ENCODE results near the gene COX20. TPM values are rescaled to one million over a fixed set of nuclear protein-coding genes. Genes with fewer than 3 reads are reported as not detected.

Gene COX20
- total and polyA plus RNA-seq, 2 donors from 2014 or later: 45.4 to 171 TPM

- H3K36me3 ChIP-seq (ENCODE audit: control insufficient read depth in 2 of 3, insufficient read depth in 3 of 3, low read length in 3 of 3): peaks cover 34 to 70% (median 52%) of the 10 kb centered on the region in 3 donors
- no peak overlapping the region for H3K4me3 ChIP-seq (ENCODE audit: low read length in 3 of 3)
- no peaks in the 10 kb centered on the region for H3K27me3 ChIP-seq (ENCODE audit: control insufficient read depth, insufficient read depth, low read length)
- H3K27ac ChIP-seq (ENCODE audit: low read depth in 2 of 2, low read length in 2 of 2): no peak overlapping the region
- intact Hi-C loops (cut with DNase I): no loop called here
- no peak for TF ChIP-seq CTCF (IDR thresholded peaks at IDR 0.05; ENCODE audit: borderline replicate concordance, extremely low read depth, insufficient read depth)
- H3K9me3 ChIP-seq (ENCODE audit: control insufficient read depth in 2 of 3, insufficient read depth in 1 of 3, low read length in 3 of 3): no peaks in the 10 kb centered on the region
- peaks cover 5 to 19% (median 17%) of the 10 kb centered on the region in 3 donors for H3K4me1 ChIP-seq (ENCODE audit: control insufficient read depth in 2 of 3, insufficient read depth in 2 of 3, low read depth in 1 of 3, low read length in 3 of 3)
- DNase-seq (no peak), FAIRE-seq (no peak)
- no peak overlapping the region for H3K9ac ChIP-seq (ENCODE audit: low read length in 3 of 3)
Measured at GRCh38 chr1:244857761-244858160, 22.3 kb downstream of the COX20 start.

GRCh38 chr1:244858357-244858756, 22.9 kb downstream of the COX20 start:
- Histone ChIP-seq H3K36me3 (ENCODE audit: control insufficient read depth in 2 of 3, insufficient read depth in 3 of 3, low read length in 3 of 3) (peaks cover 34 to 64% (median 52%) of the 10 kb centered on the region in 3 donors), H3K9ac (ENCODE audit: low read length in 3 of 3) (no peak overlapping the region), H3K4me1 (ENCODE audit: control insufficient read depth in 2 of 3, insufficient read depth in 2 of 3, low read depth in 1 of 3, low read length in 3 of 3) (peaks cover 5 to 19% (median 17%) of the 10 kb centered on the region in 3 donors), H3K27me3 (ENCODE audit: control insufficient read depth, insufficient read depth, low read length) (no peaks in the 10 kb centered on the region), H3K4me3 (ENCODE audit: low read length in 3 of 3) (no peak overlapping the region), H3K9me3 (ENCODE audit: control insufficient read depth in 2 of 3, insufficient read depth in 1 of 3, low read length in 3 of 3) (no peaks in the 10 kb centered on the region), H3K27ac (ENCODE audit: low read depth in 2 of 2, low read length in 2 of 2) (no peak overlapping the region)
- TF ChIP-seq CTCF (IDR thresholded peaks at IDR 0.05; ENCODE audit: borderline replicate concordance, extremely low read depth, insufficient read depth): no peak
- FAIRE-seq: no peak
- DNase-seq: no peak
- intact Hi-C loops (cut with DNase I): no loop called here

- Histone ChIP-seq H3K36me3 (ENCODE audit: control insufficient read depth in 2 of 3, insufficient read depth in 3 of 3, low read length in 3 of 3) (peaks cover 26 to 55% (median 45%) of the 10 kb centered on the region in 3 donors), H3K27ac (ENCODE audit: low read depth in 2 of 2, low read length in 2 of 2) (no peak overlapping the region), H3K9me3 (ENCODE audit: control insufficient read depth in 2 of 3, insufficient read depth in 1 of 3, low read length in 3 of 3) (no peaks in the 10 kb centered on the region), H3K27me3 (ENCODE audit: control insufficient read depth, insufficient read depth, low read length) (no peaks in the 10 kb centered on the region), H3K4me1 (ENCODE audit: control insufficient read depth in 2 of 3, insufficient read depth in 2 of 3, low read depth in 1 of 3, low read length in 3 of 3) (peaks cover 5 to 20% (median 17%) of the 10 kb centered on the region in 3 donors), H3K4me3 (ENCODE audit: low read length in 3 of 3) (peak overlapping the region; percentile 27 to 52 (median 31)), H3K9ac (ENCODE audit: low read length in 3 of 3) (peak overlapping the region in 2 of 3 donors; percentile 12 to 34)
- intact Hi-C loops (cut with DNase I): no loop called here
- TF ChIP-seq CTCF (IDR thresholded peaks at IDR 0.05; ENCODE audit: borderline replicate concordance, extremely low read depth, insufficient read depth): no peak
- no peak for FAIRE-seq
- no peak for DNase-seq
Measured at GRCh38 chr1:244860078-244860477, 24.6 kb downstream of the COX20 start.

Measured in kidney (tissue), 14 donors.